Stimulated activated CD8-positive, alpha-beta memory T cell treated with anti-CD3 and anti-CD28 coated beads, Interleukin-15, amount 100 ng/mL, for 48 hours (primary cell): ENCODE results near the gene CMTM5.
"Not testable (repeated sequence)": the region's sequence is repeated elsewhere in the genome, so short reads cannot be mapped to it uniquely, and the experiment has no call there.

Source experiments
- DNase-seq, 2 donors: peaks; one replicate each; pipeline ENCODE4 v3.0.0-alpha.2; 2020; ENCODE audit warnings: low read depth in 2 of 2

CMTM5 gene

GRCh38 chr14:23398348-23398747, 21.5 kb downstream of the CMTM5 start:
- DNase-seq: no peak

- no peak for DNase-seq
Measured at GRCh38 chr14:23399136-23399535, 22.3 kb downstream of the CMTM5 start.

GRCh38 chr14:23399591-23399990, 22.7 kb downstream of the CMTM5 start:
- DNase-seq: no peak

- not testable (repeated sequence) for DNase-seq
Measured at GRCh38 chr14:23400496-23401149, 23.8 kb downstream of the CMTM5 start.

- no peak for DNase-seq
Measured at GRCh38 chr14:23401291-23401690, 24.4 kb downstream of the CMTM5 start.

- DNase-seq: no peak
Measured at GRCh38 chr14:23402296-23403138, 25.7 kb downstream of the CMTM5 start.

- no peak for DNase-seq
Measured at GRCh38 chr14:23403139-23403438, 26.2 kb downstream of the CMTM5 start.

GRCh38 chr14:23403908-23404307, 27.1 kb downstream of the CMTM5 start:
- DNase-seq: no peak

- DNase-seq: no peak
Measured at GRCh38 chr14:23404331-23404900, 27.6 kb downstream of the CMTM5 start.

GRCh38 chr14:23405096-23405495, 28.2 kb downstream of the CMTM5 start:
- DNase-seq: no peak

GRCh38 chr14:23405516-23406025, 28.7 kb downstream of the CMTM5 start:
- DNase-seq: no peak

- DNase-seq: no peak
Measured at GRCh38 chr14:23406244-23406643, 29.4 kb downstream of the CMTM5 start.

- DNase-seq: no peak
Measured at GRCh38 chr14:23406725-23407355, 30.0 kb downstream of the CMTM5 start.

GRCh38 chr14:23407516-23408306, 30.9 kb downstream of the CMTM5 start, which contains the start of gene MYH6:
Gene MYH6, minus strand, starts transcription at chr14:23408273. Its CDS starts 1,050 bp downstream, at chr14:23407223.
- DNase-seq: no peak

- DNase-seq: no peak
Measured at GRCh38 chr14:23408307-23408630, 31.4 kb downstream of the CMTM5 start.

GRCh38 chr14:23409475-23409874, 32.6 kb downstream of the CMTM5 start:
- no peak for DNase-seq

GRCh38 chr14:23409966-23410635, 33.3 kb downstream of the CMTM5 start:
- no peak for DNase-seq

- DNase-seq: no peak
Measured at GRCh38 chr14:23411563-23412525, 35.0 kb downstream of the CMTM5 start.

GRCh38 chr14:23413681-23414080, 36.8 kb downstream of the CMTM5 start:
- no peak for DNase-seq

GRCh38 chr14:23414254-23414653, 37.4 kb downstream of the CMTM5 start:
- no peak for DNase-seq
